NCI-H2196 (cell line): ENCODE data around the gene MASTL.

Experiments
- DNase-seq: peaks from one replicate; lab custom pipeline; 2025; ENCODE audit not compliant: unreplicated experiment; lab: John Stamatoyannopoulos, UW

MASTL gene

DNA sequence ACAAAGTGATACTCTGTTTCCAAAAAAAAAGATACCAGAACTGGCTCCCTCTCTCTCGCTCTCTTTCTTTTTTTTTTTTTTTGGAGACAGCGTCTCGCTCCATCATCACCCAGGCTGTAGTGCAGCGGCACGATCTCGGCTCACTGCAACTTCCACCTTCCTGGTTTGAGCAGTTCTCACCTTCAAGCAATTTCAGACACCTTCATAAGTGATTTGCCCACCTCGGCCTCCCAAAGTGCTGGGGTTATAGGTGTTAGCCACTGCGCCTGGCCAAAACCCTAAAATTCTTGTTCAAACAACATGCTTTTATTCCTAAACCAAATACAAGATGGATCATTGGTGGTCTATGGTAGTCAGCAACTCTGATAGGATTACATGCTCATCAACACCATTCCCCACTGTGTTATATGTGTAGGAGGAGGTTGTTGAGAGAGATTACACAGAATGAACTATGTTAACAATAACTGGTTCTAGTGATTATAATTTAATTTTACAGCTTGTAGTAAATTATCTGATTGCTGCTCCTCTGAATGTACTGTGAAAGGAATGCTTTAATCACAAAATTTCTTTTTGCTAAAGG, 69.9 kb downstream of the MASTL start:
- DNase-seq: no peak

- DNase-seq: no peak
Measured at GRCh38 chr10:27225642-27226257, 70.6 kb downstream of the MASTL start.

DNA sequence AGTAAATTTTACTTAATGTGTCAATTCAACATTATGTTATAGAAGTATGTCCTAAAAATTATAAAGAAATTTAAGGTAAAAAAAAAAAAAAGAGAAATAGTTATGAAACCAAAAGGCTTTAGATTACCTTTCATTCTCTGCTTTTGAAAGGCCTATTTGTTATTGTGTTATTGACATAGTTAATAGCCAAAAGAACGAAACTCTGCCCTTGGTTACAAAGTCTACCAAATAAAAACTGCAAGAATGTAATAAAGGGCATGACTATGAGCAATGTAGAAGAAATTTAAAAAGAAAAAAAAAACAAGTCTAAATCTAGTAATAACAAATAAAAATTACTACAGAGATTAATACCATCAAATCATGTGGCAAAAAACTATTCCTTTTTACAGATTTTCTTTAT, 74.9 kb downstream of the MASTL start:
- no peak for DNase-seq

DNA sequence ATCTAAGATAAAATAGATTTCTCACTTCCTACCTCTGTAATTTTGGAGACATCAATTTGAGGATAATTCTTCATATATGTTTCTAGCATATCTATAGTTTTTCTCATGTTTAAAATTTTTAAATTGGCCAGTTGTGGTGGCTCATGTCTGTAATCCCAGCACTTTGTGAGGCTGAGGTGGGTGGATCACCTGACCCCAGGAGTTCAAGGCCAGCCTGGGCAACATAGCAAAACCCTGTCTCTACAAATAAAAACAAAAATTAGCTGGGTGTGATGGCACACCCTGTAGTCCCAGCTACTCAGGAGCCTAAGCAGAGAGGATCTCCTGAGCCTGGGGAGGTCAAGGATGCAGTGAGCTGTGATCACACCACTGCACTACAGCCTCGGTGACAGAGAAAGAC, 80.6 kb downstream of the MASTL start:
- DNase-seq: no peak
